Measurements from ENCODE around the gene PLCB2. TPM values are rescaled to one million over a fixed set of nuclear protein-coding genes. Genes with fewer than 3 reads are reported as not detected.

The PLCB2 gene
- total RNA-seq, 2 experiments from 2014 or later: 40.8 to 43.6 TPM

- Mint-ChIP-seq H3K9me3 (no peaks in the 10 kb centered on the region), H3K36me3 (peaks cover 9% of the 10 kb centered on the region)
These were observed 15.7 kb upstream of the PLCB2 start, which contains the start of gene INAFM2 for GRCh38 chr15:40323239-40323952. INAFM2 (plus strand) TSS chr15:40323692; CDS start chr15:40324056, 364 bp downstream.

GRCh38 chr15:40322531-40323238 is 14.9 kb upstream of the PLCB2 start:
- Mint-ChIP-seq H3K27me3 (no peaks in the 10 kb centered on the region), H3K36me3 (peaks cover 9% of the 10 kb centered on the region), H3K4me1 (peaks cover 28% of the 10 kb centered on the region), H3K27ac (no peak overlapping the region), H3K9me3 (no peaks in the 10 kb centered on the region), H3K4me3 (peak overlapping the region; percentile 69)
- no peak for DNase-seq

More at GRCh38 chr15:40323239-40323952, 15.7 kb upstream of the PLCB2 start, which contains the start of gene INAFM2:
- DNase-seq: peak; percentile 95
- Mint-ChIP-seq H3K27me3 (no peaks in the 10 kb centered on the region), H3K4me1 (peaks cover 28% of the 10 kb centered on the region), H3K27ac (no peak within 1 kb of the TSS), H3K4me3 (peak within 1 kb of the TSS; percentile 71)

- Mint-ChIP-seq H3K36me3 (peaks cover 8% of the 10 kb centered on the region), H3K4me3 (no peak overlapping the region), H3K9me3 (no peaks in the 10 kb centered on the region), H3K4me1 (peaks cover 20% of the 10 kb centered on the region), H3K27ac (no peak overlapping the region), H3K27me3 (no peaks in the 10 kb centered on the region)
- DNase-seq: peak; percentile 38
These were observed 13.2 kb upstream of the PLCB2 start for GRCh38 chr15:40320931-40321371.

- Mint-ChIP-seq H3K4me1 (peaks cover 14% of the 10 kb centered on the region), H3K9me3 (no peaks in the 10 kb centered on the region), H3K27me3 (no peaks in the 10 kb centered on the region), H3K4me3 (no peak overlapping the region), H3K27ac (no peak overlapping the region), H3K36me3 (peaks cover 4% of the 10 kb centered on the region)
- DNase-seq: no peak
These were observed 12.7 kb upstream of the PLCB2 start for GRCh38 chr15:40320409-40320808.

DNA sequence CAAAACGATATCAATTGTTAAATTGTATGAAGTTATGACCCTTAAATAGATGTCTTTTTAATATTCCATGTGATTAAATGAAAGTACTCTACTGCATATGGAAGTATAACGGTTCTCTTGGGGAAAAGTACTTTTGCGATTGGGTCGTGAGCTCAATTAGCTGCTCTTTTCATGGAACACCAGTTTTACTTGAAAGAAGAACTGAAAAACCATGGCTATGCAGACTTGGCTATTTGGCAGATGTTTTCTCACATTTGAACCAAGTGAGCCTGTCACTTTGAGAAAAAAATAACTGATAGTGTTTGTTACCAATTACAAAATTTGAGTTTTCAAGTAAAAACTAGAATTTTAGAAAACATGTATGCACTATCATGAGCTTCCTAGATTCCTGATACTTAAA is 9.8 kb upstream of the PLCB2 start:
- Mint-ChIP-seq H3K9me3 (no peaks in the 10 kb centered on the region), H3K27me3 (no peaks in the 10 kb centered on the region), H3K36me3 (no peaks in the 10 kb centered on the region), H3K27ac (no peak overlapping the region), H3K4me3 (no peak overlapping the region), H3K4me1 (peaks cover 16% of the 10 kb centered on the region)
- DNase-seq: no peak

DNA sequence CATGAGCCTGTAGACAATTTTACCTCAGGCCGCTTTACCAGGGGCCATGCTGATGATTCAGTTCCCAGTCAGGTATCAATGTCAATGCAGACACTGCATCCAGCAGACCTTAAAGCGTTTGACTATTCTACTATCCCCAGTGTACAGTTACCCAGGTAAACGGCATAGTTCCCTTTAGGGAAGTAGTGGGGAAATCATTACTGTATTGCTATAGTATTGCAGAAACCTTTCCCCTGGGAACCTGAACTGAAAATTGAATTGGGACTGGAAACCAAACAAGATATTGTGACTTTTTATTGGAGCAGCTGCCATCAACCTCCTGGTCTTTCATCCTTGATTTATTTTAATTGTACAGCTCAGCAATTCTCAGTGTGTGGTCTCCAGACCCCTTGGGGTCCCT is 9.2 kb upstream of the PLCB2 start:
- Mint-ChIP-seq H3K4me1 (peaks cover 13% of the 10 kb centered on the region), H3K9me3 (no peaks in the 10 kb centered on the region), H3K27me3 (no peaks in the 10 kb centered on the region), H3K27ac (no peak overlapping the region), H3K4me3 (no peak overlapping the region), H3K36me3 (no peaks in the 10 kb centered on the region)
- DNase-seq: no peak

DNA sequence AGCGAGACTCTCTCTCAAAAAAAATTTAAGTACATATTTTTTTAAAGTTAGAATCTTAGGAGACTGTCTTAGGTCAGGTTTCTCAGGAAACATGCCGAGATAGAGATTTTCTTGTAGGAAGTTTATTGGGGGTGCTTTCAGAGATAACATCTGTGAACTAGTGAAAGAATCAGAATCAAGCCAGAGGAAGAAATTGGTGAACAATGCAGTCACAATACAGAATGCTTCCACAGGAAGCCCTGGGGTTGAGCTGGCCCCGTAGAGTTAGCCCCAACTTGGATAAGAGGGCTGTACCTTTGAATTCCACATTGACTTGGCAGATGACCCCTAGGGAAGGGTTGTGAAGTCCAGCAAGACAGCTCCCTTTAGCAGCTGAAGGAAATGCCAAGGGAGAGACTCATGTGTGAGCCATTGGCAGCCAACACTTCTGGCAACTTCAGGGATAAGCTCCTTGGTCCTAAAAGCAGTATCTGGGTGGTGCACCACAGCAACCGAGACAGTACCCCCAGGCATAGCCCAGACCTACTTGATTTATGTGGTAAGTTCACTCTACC is 7.1 kb upstream of the PLCB2 start:
- Mint-ChIP-seq H3K27me3 (no peaks in the 10 kb centered on the region), H3K36me3 (no peaks in the 10 kb centered on the region), H3K27ac (no peak overlapping the region), H3K9me3 (no peaks in the 10 kb centered on the region), H3K4me1 (peaks cover 14% of the 10 kb centered on the region), H3K4me3 (no peak overlapping the region)
- DNase-seq: no peak

DNA sequence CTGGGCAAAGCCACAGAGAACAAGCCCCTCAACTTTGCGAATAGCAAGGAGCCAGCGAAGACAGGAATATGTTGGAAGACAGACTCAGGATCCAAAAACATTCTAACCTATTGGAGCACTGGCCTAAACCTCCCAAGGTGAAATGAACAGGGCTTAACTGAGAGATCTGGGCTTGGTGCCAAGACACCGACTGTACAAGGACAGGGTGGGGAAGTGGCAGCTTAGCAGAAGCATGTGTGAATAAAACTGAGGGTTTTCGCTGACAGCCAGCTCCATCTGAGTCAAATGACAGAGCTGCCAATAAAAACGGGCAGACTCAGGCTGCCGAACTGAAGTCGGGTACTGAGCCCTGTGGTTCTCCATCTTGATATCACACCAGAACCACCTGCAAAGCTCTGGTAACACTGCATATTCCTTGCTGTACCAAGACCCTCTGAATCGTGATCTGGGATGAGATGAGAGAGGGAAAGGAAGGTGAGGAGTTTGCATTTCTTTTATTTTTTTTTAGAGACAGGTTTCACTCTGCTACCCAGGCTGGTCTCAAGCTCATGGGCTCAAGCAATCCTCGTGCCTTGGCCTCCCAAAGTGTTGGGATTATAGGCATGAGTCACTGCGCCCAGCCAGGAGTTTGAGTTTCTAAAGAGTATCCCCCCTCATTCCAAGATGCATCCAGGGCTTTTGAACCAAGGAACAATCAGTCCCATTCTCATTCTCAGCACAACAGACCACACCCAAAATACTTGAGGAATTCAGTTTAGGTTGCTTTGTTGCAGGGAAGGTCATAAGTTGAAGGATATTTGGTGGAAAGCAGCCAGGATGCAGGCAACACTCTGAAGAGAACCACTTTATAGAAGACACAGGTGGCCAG is 6.0 kb upstream of the PLCB2 start:
- Mint-ChIP-seq H3K27ac (no peak overlapping the region), H3K4me1 (peaks cover 23% of the 10 kb centered on the region), H3K27me3 (no peaks in the 10 kb centered on the region), H3K4me3 (no peak overlapping the region), H3K36me3 (no peaks in the 10 kb centered on the region), H3K9me3 (no peaks in the 10 kb centered on the region)
- no peak for DNase-seq

DNA sequence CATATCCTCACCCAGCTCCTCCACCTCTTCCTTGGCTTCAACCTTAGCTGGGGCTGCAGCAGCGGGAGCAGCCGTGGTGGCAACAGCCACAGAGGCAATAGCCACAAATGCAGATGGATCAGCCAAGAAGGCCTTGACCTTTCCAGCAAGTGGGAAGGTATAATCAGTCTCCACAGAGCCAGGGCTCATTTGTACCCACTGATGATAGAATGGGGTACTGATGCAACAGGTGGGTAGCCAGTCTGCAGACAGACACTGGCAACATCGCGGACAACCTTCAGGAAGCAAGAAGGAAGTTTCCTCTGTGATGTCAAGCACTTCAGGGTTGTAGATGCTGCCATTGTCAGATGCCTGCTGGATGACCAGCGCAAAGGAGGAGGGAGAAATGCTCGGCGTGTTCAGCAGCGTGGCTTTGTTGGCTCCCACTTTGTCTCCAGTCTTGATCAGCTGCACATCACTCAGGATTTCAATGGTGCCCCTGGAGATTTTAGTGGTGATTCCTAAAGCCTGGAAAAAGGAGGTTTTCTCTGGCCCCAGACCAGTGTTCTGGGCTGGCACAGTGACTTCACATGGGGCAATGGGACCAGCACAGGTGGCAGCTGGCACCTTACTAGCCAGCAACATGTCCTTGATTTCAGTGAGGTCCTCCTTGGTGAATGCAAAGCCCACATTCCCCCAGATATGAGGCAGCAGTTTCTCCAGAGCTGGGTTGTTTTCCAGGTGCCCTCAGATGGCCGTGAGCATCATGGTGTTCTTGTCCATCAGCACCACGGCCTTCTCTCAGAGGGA is 4.8 kb upstream of the PLCB2 start:
- Mint-ChIP-seq H3K9me3 (no peaks in the 10 kb centered on the region), H3K4me1 (peaks cover 25% of the 10 kb centered on the region), H3K27me3 (no peaks in the 10 kb centered on the region), H3K27ac (no peak overlapping the region), H3K36me3 (no peaks in the 10 kb centered on the region), H3K4me3 (no peak overlapping the region)
- no peak for DNase-seq

GRCh38 chr15:40310993-40311392 is 3.3 kb upstream of the PLCB2 start:
- Mint-ChIP-seq H3K36me3 (no peaks in the 10 kb centered on the region), H3K27ac (no peak overlapping the region), H3K4me3 (no peak overlapping the region), H3K4me1 (peaks cover 35% of the 10 kb centered on the region), H3K9me3 (no peaks in the 10 kb centered on the region), H3K27me3 (no peaks in the 10 kb centered on the region)
- DNase-seq: no peak

DNA sequence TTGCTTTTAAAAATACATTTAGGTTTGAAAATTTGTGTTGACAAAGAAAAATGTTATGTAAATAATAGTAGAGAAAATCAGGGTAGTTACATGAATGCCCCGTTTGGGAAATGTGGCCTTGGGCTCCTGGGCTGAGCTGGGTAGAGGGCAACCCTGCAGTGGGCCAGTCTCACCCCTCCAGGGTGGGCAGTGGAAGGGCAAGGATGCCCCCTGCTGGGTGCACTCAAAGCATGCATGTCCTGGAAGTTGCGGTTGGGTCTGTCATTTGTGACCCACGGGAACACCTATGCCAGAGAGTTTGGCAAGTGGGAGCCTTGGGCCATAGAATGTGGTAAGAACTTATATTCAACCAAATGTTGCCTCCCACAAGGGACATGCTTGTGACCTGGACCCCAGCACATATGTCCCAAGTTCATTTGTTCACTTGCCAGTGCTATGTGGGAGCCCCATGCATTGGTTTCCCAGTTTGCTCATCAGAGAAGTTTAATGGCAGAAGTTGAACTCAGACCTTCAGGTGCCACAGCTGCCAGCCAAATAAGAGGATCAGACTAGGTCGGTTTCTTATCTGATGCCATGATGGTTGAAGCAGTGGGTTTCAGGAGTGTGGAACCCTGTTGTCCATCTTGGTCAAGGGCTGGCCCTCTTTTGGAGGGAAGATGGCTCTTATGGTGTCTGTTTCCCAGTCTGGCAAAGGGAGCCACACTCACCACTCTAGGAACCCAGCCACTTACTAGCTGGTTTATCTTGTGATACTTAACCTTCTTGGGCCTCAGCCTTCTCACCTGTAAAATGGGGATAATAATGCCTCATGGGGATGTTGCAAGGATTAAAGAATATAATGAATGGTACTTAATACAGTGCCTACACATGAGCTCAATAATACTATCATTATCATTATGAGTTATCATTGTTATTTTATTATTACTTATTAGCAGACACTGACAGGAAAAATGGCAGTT is 2.5 kb upstream of the PLCB2 start:
- peak overlapping the region; percentile 96 for H3K27ac Mint-ChIP-seq
- no peaks in the 10 kb centered on the region for H3K9me3 Mint-ChIP-seq
- H3K4me3 Mint-ChIP-seq: peak overlapping the region; percentile 94
- DNase-seq: peak; percentile 69
- H3K4me1 Mint-ChIP-seq: peaks cover 37% of the 10 kb centered on the region
- H3K27me3 Mint-ChIP-seq: no peaks in the 10 kb centered on the region
- H3K36me3 Mint-ChIP-seq: no peaks in the 10 kb centered on the region

DNA sequence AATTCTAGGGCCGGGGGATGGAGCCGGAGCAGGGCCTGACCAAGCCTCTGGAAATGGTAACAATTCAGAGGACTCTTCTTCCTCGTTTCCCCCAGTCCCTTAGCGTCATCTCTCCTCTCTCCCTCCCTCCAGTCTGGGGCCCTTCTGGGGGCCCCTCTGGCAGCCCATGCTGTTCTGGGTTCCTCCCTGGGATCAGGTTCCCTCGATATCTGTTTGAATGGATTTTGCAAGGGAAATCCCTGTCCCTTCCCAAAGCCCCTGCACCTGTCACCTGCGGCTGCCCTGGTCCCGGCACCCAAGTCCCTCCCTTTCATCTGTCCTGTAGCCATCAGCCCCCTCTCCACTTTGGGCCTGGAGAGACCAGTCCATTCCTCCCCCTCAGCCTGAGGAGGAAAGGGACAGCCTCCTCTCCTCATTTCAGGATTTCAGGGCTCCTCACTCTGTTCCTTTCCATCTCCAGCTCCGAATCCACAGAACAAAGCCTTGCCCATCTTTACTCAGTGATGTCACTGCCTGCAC is 1.7 kb upstream of the PLCB2 start:
- peak overlapping the region; percentile 96 for H3K27ac Mint-ChIP-seq
- no peaks in the 10 kb centered on the region for H3K27me3 Mint-ChIP-seq
- no peaks in the 10 kb centered on the region for H3K36me3 Mint-ChIP-seq
- peaks cover 39% of the 10 kb centered on the region for H3K4me1 Mint-ChIP-seq
- peak overlapping the region; percentile 94 for H3K4me3 Mint-ChIP-seq
- H3K9me3 Mint-ChIP-seq: no peaks in the 10 kb centered on the region
- DNase-seq: no peak

DNA sequence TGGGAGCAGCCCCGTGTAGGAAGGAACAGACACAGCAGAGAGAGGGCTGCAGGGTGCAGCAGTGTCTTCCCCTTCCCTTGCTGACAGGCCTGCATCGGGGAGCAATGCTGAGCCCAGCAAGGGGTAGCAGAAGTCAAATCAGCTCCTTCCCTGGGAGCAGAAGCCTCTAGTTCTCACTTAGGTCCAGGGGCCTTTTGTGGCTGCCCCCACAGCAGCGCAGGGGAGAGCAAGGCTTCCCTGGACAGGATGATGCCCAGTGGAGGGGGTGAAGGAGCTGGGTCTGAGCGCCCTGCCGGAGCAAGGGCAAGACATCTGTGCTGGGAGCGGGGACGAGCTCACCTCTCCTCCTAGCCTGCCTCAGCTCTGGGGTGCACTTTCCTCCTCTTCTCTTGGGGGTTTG is 827 bp downstream of the PLCB2 start:
- no peak for DNase-seq
- peak overlapping the region; percentile 94 for H3K4me3 Mint-ChIP-seq
- H3K9me3 Mint-ChIP-seq: no peaks in the 10 kb centered on the region
- no peaks in the 10 kb centered on the region for H3K27me3 Mint-ChIP-seq
- H3K36me3 Mint-ChIP-seq: peaks cover 2% of the 10 kb centered on the region
- peak overlapping the region; percentile 23 for H3K27ac Mint-ChIP-seq
- peaks cover 31% of the 10 kb centered on the region for H3K4me1 Mint-ChIP-seq
